Left forelimb (tissue), 1 donor: ENCODE results near the gene ARCN1.

ENCODE experiments used
- DNase-seq: peaks from one replicate; pipeline ENCODE4 v3.0.0-alpha.2; 2018; ENCODE audit warnings: low spot score

ARCN1 gene

GRCh38 chr11:118621784-118622375, 49.7 kb downstream of the ARCN1 start:
- no peak for DNase-seq

GRCh38 chr11:118622376-118623268, 50.4 kb downstream of the ARCN1 start:
- DNase-seq: peak; percentile 71

GRCh38 chr11:118623269-118623655, 51.1 kb downstream of the ARCN1 start:
- DNase-seq: peak; percentile 68

GRCh38 chr11:118625036-118625690, 53.0 kb downstream of the ARCN1 start:
- no peak for DNase-seq

- no peak for DNase-seq
Observed at GRCh38 chr11:118625976-118626375, 53.8 kb downstream of the ARCN1 start.

GRCh38 chr11:118627566-118627965, 55.4 kb downstream of the ARCN1 start:
- DNase-seq: no peak

- no peak for DNase-seq
Observed at GRCh38 chr11:118628031-118628430, 55.8 kb downstream of the ARCN1 start.

- DNase-seq: no peak
Observed at GRCh38 chr11:118628432-118628831, 56.2 kb downstream of the ARCN1 start.

GRCh38 chr11:118628861-118629549, 56.8 kb downstream of the ARCN1 start:
- DNase-seq: no peak

- DNase-seq: no peak
Observed at GRCh38 chr11:118629761-118630661, 57.8 kb downstream of the ARCN1 start.

GRCh38 chr11:118631142-118631909, 59.1 kb downstream of the ARCN1 start:
- DNase-seq: no peak

GRCh38 chr11:118632577-118633318, 60.5 kb downstream of the ARCN1 start:
- DNase-seq: no peak

- no peak for DNase-seq
Observed at GRCh38 chr11:118633319-118633690, 61.1 kb downstream of the ARCN1 start.

- DNase-seq: no peak
Observed at GRCh38 chr11:118633979-118634378, 61.8 kb downstream of the ARCN1 start.

GRCh38 chr11:118634431-118635236, 62.4 kb downstream of the ARCN1 start:
- DNase-seq: peak; percentile 83

- DNase-seq: no peak
Observed at GRCh38 chr11:118635237-118635591, 63.0 kb downstream of the ARCN1 start.

GRCh38 chr11:118635642-118636041, 63.4 kb downstream of the ARCN1 start:
- no peak for DNase-seq

GRCh38 chr11:118636569-118637290, 64.5 kb downstream of the ARCN1 start:
- no peak for DNase-seq
